GM19395 (cell line): Measurements from ENCODE around the gene HAUS6.
A peak's percentile ranks its signal among the peaks of the same experiment; 100 is the strongest.
"Not testable (repeated sequence)": the region's sequence is repeated elsewhere in the genome, so short reads cannot be mapped to it uniquely, and the experiment has no call there.

Source experiments
- ATAC-seq: cut with Tn5 transposase; IDR thresholded peaks from one replicate; pipeline ENCODE4 v1.9.1; 2021; ENCODE audit warnings: mild to moderate bottlenecking, moderate library complexity; ENCODE audit not compliant: unreplicated experiment

HAUS6 gene, protein sequence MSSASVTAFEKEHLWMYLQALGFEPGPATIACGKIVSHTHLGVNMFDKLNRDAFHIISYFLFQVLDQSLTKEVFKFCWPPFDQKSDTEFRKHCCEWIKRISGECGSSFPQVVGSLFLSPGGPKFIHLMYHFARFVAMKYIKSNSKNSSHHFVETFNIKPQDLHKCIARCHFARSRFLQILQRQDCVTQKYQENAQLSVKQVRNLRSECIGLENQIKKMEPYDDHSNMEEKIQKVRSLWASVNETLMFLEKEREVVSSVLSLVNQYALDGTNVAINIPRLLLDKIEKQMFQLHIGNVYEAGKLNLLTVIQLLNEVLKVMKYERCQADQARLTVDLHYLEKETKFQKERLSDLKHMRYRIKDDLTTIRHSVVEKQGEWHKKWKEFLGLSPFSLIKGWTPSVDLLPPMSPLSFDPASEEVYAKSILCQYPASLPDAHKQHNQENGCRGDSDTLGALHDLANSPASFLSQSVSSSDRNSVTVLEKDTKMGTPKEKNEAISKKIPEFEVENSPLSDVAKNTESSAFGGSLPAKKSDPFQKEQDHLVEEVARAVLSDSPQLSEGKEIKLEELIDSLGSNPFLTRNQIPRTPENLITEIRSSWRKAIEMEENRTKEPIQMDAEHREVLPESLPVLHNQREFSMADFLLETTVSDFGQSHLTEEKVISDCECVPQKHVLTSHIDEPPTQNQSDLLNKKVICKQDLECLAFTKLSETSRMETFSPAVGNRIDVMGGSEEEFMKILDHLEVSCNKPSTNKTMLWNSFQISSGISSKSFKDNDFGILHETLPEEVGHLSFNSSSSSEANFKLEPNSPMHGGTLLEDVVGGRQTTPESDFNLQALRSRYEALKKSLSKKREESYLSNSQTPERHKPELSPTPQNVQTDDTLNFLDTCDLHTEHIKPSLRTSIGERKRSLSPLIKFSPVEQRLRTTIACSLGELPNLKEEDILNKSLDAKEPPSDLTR

GRCh38 chr9:19102631-19103345 is at the start of gene HAUS6:
HAUS6 (minus strand) TSS chr9:19102904; CDS start chr9:19102651, 253 bp downstream.
- ATAC-seq: peak; percentile 98

GRCh38 chr9:19152160-19152498 is 49.4 kb upstream of the HAUS6 start:
- not testable (repeated sequence) for ATAC-seq

GRCh38 chr9:19151425-19152159 is 48.9 kb upstream of the HAUS6 start:
- no peak for ATAC-seq

- no peak for ATAC-seq
Measured at GRCh38 chr9:19149230-19149629, 46.5 kb upstream of the HAUS6 start.

- no peak for ATAC-seq
Measured at GRCh38 chr9:19148187-19148586, 45.5 kb upstream of the HAUS6 start.

GRCh38 chr9:19146441-19147024 is 43.8 kb upstream of the HAUS6 start:
- ATAC-seq: no peak

DNA sequence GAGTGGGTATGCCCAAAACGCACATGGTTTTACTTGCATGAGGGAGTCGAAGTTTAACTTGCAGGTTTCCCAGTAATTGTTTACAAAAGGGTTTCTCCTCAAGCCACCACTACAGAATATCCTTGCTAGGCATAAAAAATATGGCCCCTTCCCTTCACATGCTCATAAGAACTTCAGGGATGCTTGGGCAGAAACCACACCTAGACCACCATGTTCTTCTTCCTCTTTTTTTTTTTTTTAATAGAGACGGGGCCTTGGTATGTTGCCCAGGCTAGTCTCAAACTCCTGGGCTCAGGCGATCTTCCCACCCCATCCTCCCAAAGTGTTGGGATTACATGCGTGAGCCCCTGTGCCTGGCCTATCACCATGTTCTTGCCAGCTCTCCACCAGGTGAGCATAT is 43.2 kb upstream of the HAUS6 start:
- ATAC-seq: no peak

GRCh38 chr9:19140259-19140658 is 37.6 kb upstream of the HAUS6 start:
- ATAC-seq: no peak

DNA sequence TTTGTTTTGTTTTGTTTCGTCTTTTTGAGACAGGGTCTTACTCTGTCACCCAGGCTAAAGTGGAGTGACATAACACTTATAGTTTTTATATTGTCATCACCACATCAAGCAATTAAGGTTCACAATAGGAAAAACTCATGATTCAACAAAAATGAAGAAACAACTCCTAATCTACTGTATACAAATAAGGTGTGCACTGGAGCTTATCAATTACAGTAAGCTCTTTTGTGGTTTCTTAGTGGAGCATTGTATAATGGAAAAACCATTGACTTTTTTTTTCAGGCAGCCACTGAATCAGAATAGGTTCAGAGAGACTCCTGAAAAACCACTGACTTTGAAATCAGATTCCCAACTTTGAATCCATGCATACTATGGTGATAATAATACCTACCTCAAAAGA is 35.4 kb upstream of the HAUS6 start:
- peak; percentile 61 for ATAC-seq

GRCh38 chr9:19137282-19137681 is 34.6 kb upstream of the HAUS6 start:
- no peak for ATAC-seq

GRCh38 chr9:19136129-19136528 is 33.4 kb upstream of the HAUS6 start:
- no peak for ATAC-seq

GRCh38 chr9:19133549-19134345 is 31.0 kb upstream of the HAUS6 start:
- no peak for ATAC-seq

GRCh38 chr9:19130436-19130835 is 27.7 kb upstream of the HAUS6 start:
- no peak for ATAC-seq

DNA sequence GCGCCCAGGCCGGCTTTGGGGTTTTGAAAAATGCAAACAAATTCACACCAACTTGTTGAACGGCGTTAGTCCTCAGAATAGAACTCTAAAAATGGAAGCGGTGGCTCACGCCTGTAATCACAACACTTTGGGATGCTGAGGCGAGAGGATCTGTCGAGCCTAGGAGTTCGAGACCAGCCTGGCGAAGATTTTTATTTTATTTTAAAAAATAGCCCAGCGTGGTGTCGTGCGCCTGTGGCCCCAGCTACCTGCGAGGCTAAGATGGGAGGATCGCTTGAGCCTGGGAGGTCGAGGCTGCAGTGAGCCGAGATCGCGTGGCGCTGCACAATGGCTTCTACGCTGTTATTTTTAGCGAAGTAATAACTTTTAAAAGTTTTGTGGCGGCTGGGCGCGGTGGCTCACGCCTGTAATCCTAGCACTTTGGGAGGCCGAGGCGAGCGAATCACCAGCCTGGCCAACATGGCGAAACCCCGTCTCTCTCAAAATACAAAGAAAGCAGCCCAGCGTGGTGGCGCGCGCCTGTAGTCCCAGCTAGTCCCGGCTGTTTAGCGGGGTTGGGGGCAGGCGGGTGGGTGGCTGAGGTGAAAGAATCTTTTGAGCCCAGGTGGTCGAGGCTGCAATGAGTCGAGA is 25.3 kb upstream of the HAUS6 start:
- peak; percentile 35 for ATAC-seq

DNA sequence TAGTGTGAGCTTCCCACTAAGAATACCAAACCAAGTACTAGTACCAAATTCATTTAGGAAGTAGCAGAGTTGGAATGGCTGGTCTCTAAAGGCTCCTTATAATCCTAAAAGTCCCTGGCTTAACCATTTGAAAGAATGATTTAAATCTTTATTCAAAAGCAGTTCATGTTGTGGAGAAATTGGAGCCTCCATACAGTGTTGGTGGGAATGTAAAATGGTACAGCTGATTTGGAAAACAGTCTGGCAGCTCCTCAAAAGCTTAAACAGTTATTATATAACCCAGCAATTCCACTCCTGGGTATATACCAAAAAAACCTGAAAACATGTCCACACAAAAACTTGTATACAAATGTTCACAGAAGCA is 21.7 kb upstream of the HAUS6 start:
- ATAC-seq: no peak

- no peak for ATAC-seq
Measured at GRCh38 chr9:19122490-19123042, 19.9 kb upstream of the HAUS6 start.

GRCh38 chr9:19120877-19121276 is 18.2 kb upstream of the HAUS6 start:
- ATAC-seq: no peak

- no peak for ATAC-seq
Measured at GRCh38 chr9:19119801-19120440, 17.2 kb upstream of the HAUS6 start.
